ENCODE data around the gene GRK5. TPM values are rescaled to one million over a fixed set of nuclear protein-coding genes. Genes with fewer than 3 reads are reported as not detected.

The GRK5 gene
- total RNA-seq, 1 donor from 2014 or later, result 4.3 TPM

GRCh38 chr10:119190954-119191785 is 16.2 kb upstream of the GRK5 start:
- H3K27ac Mint-ChIP-seq, result no peak overlapping the region

DNA sequence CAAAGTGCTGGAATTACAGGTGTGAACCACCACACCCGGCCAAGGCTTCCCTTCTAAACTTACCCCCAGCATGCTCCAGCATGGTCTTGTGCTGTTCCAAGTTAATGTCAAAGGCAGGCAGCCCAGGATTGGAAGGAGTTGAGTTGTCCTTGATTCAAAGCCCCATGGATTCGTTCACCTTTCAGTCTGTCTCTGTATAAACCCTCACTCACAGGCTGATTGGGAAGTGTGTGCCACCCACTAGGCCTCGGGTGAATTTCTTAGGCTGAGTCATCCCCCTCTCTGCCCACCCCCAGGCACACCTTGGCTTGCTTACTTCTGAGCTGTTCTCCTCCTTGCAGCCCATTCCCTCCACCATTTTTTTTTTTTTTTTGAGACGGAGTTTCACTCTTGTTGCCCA is 15.5 kb upstream of the GRK5 start:
- TF ChIP-seq CTCF (IDR thresholded peaks at IDR 0.05), result no peak
- no peak for TF ChIP-seq EZH2phosphoT487 (IDR thresholded peaks at IDR 0.05)
- no peak for TF ChIP-seq EZH2 (IDR thresholded peaks at IDR 0.05)
- H3K4me3 ChIP-seq, result no peak overlapping the region
- no peaks in the 10 kb centered on the region for H3K4me1 ChIP-seq
- no peak overlapping the region for H3K9ac ChIP-seq
- H3K36me3 ChIP-seq, result no peaks in the 10 kb centered on the region
- H3K36me3 Mint-ChIP-seq, result no peaks in the 10 kb centered on the region
- H3K27me3 ChIP-seq, result no peaks in the 10 kb centered on the region
- no peaks in the 10 kb centered on the region for H3K79me2 ChIP-seq (ENCODE audit: low read depth)
- H3K9me3 Mint-ChIP-seq, result no peaks in the 10 kb centered on the region
- no peak overlapping the region for H2AFZ ChIP-seq (replicated peaks)
- no peak overlapping the region for H3K4me3 Mint-ChIP-seq
- no peak overlapping the region for H3K4me2 ChIP-seq
- peaks cover 6% of the 10 kb centered on the region for H3K4me1 Mint-ChIP-seq
- H3K27me3 Mint-ChIP-seq (ENCODE audit: insufficient read depth, low read depth), result peaks cover 6% of the 10 kb centered on the region
- no peak overlapping the region for H3K27ac ChIP-seq
- H3K27ac Mint-ChIP-seq, result no peak overlapping the region
- no peak for DNase-seq (ENCODE audit: low spot score)
- no peaks in the 10 kb centered on the region for H3F3A ChIP-seq (ENCODE audit: low read depth)
- no peaks in the 10 kb centered on the region for H3K9me3 ChIP-seq (ENCODE audit: low read depth)
- H4K20me1 ChIP-seq (ENCODE audit: low read depth), result no peaks in the 10 kb centered on the region

More at GRCh38 chr10:119190954-119191785, 16.2 kb upstream of the GRK5 start:
- Histone ChIP-seq H2AFZ (replicated peaks) (no peak overlapping the region), H3K4me3 (no peak overlapping the region), H3K4me1 (no peaks in the 10 kb centered on the region), H3K79me2 (ENCODE audit: low read depth) (no peaks in the 10 kb centered on the region), H4K20me1 (ENCODE audit: low read depth) (no peaks in the 10 kb centered on the region), H3K27ac (no peak overlapping the region), H3K27me3 (no peaks in the 10 kb centered on the region), H3K36me3 (no peaks in the 10 kb centered on the region), H3K9ac (no peak overlapping the region), H3K9me3 (ENCODE audit: low read depth) (no peaks in the 10 kb centered on the region), H3F3A (ENCODE audit: low read depth) (no peaks in the 10 kb centered on the region), H3K4me2 (no peak overlapping the region)
- no peaks in the 10 kb centered on the region for H3K9me3 Mint-ChIP-seq
- TF ChIP-seq EZH2 (IDR thresholded peaks at IDR 0.05) (no peak), EZH2phosphoT487 (IDR thresholded peaks at IDR 0.05) (no peak), CTCF (IDR thresholded peaks at IDR 0.05) (no peak)
- H3K27me3 Mint-ChIP-seq (ENCODE audit: insufficient read depth, low read depth), result peaks cover 6% of the 10 kb centered on the region
- peaks cover 6% of the 10 kb centered on the region for H3K4me1 Mint-ChIP-seq
- no peak overlapping the region for H3K4me3 Mint-ChIP-seq
- DNase-seq (ENCODE audit: low spot score), result no peak
- no peaks in the 10 kb centered on the region for H3K36me3 Mint-ChIP-seq

- Histone ChIP-seq H2AFZ (replicated peaks) (no peak overlapping the region), H3K27me3 (no peaks in the 10 kb centered on the region), H3K4me2 (no peak overlapping the region), H4K20me1 (ENCODE audit: low read depth) (no peaks in the 10 kb centered on the region), H3K9ac (no peak overlapping the region), H3F3A (ENCODE audit: low read depth) (peaks cover 5% of the 10 kb centered on the region), H3K4me1 (peaks cover 6% of the 10 kb centered on the region), H3K36me3 (no peaks in the 10 kb centered on the region), H3K79me2 (ENCODE audit: low read depth) (no peaks in the 10 kb centered on the region), H3K27ac (no peak overlapping the region), H3K9me3 (ENCODE audit: low read depth) (no peaks in the 10 kb centered on the region), H3K4me3 (no peak overlapping the region)
- H3K4me3 Mint-ChIP-seq, result no peak overlapping the region
- peaks cover 10% of the 10 kb centered on the region for H3K4me1 Mint-ChIP-seq
- TF ChIP-seq EZH2 (IDR thresholded peaks at IDR 0.05), result no peak
- no peak for TF ChIP-seq CTCF (IDR thresholded peaks at IDR 0.05)
- no peak for TF ChIP-seq EZH2phosphoT487 (IDR thresholded peaks at IDR 0.05)
- H3K9me3 Mint-ChIP-seq, result no peaks in the 10 kb centered on the region
- no peaks in the 10 kb centered on the region for H3K36me3 Mint-ChIP-seq
- no peak overlapping the region for H3K27ac Mint-ChIP-seq
- peaks cover 8% of the 10 kb centered on the region for H3K27me3 Mint-ChIP-seq (ENCODE audit: insufficient read depth, low read depth)
- DNase-seq (ENCODE audit: low spot score), result no peak
These were observed 9.4 kb upstream of the GRK5 start for GRCh38 chr10:119197921-119198320.
